ENCODE measurements around the gene C1QTNF9B. TPM values are rescaled to one million over a fixed set of nuclear protein-coding genes. Genes with fewer than 3 reads are reported as not detected.

The C1QTNF9B gene
- total RNA-seq, 6 donors from 2014 or later = not detected

DNA sequence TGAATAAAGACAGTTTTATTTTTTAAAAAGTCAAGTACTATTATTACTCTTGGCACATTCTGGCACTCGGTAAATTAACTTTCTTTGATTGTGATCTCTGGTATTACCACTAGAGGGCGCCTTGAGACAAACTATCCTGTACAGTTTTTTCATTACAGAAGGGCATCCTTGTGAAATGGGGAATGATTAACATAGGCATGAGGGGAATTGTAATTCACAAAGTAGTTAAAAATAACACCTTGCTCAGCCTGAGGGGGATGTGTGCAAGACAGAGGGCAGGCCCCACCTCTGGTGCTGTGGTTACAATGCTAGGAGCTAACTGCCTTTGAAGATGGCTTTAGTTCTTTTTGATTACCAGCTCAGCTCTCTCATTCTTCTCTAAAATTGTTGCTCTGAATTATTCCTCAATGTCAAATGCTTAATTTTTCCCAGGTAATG, 24.2 kb upstream of the C1QTNF9B start:
- ATAC-seq (ENCODE audit: low FRiP score in 2 of 2) (peak; percentile 71 to 84), DNase-seq (no peak)
- H3K4me1 ChIP-seq = peaks cover 2 to 13% (median 7%) of the 10 kb centered on the region in 4 donors
- no peaks in the 10 kb centered on the region for H3K27me3 ChIP-seq
- H3K9me3 ChIP-seq = no peaks in the 10 kb centered on the region
- no peaks in the 10 kb centered on the region for H3K36me3 ChIP-seq
- TF ChIP-seq, protein P1, sequence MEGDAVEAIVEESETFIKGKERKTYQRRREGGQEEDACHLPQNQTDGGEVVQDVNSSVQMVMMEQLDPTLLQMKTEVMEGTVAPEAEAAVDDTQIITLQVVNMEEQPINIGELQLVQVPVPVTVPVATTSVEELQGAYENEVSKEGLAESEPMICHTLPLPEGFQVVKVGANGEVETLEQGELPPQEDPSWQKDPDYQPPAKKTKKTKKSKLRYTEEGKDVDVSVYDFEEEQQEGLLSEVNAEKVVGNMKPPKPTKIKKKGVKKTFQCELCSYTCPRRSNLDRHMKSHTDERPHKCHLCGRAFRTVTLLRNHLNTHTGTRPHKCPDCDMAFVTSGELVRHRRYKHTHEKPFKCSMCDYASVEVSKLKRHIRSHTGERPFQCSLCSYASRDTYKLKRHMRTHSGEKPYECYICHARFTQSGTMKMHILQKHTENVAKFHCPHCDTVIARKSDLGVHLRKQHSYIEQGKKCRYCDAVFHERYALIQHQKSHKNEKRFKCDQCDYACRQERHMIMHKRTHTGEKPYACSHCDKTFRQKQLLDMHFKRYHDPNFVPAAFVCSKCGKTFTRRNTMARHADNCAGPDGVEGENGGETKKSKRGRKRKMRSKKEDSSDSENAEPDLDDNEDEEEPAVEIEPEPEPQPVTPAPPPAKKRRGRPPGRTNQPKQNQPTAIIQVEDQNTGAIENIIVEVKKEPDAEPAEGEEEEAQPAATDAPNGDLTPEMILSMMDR (IDR thresholded peaks at IDR 0.05) = peak; percentile 46 to 80 (median 68)
- no peak for TF ChIP-seq POLR2A (IDR thresholded peaks at IDR 0.05)
- no peak overlapping the region for H3K4me3 ChIP-seq
- 15 to 16% methylated on average over 2 of the region's 2 CpGs for WGBS, 2 donors
- no peak overlapping the region for H3K27ac ChIP-seq

DNA sequence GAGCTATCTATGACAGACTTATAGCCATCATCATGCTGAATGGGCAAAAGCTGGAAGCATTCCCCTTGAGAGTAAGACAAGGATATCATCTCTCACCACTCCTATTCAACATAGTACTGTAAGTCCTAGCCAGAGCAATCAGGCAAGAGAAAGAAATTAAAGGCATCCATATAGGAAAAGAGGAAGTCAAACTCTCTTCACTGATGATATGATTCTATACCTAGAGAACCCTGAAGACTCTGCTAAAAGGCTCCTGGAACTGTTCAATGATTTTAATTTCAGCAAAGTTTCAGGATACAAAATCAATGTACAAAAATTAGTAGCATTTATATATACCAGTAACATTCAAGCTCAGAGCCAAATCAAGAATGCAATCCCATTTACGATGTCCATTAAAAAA, 21.7 kb upstream of the C1QTNF9B start:
- H3K4me1 ChIP-seq = peaks cover 2 to 13% (median 7%) of the 10 kb centered on the region in 4 donors
- no peaks in the 10 kb centered on the region for H3K36me3 ChIP-seq
- TF ChIP-seq POLR2A (IDR thresholded peaks at IDR 0.05) (no peak), EP300 (IDR thresholded peaks at IDR 0.05) (no peak), POLR2AphosphoS5 (IDR thresholded peaks at IDR 0.05) (no peak)
- TF ChIP-seq, protein P1 (IDR thresholded peaks at IDR 0.05) = no peak
- no peak overlapping the region for H3K27ac ChIP-seq
- no peaks in the 10 kb centered on the region for H3K9me3 ChIP-seq
- H3K27me3 ChIP-seq = no peaks in the 10 kb centered on the region
- WGBS, 2 donors = 84 to 100% methylated on average over 1 of the region's 1 CpG
- ATAC-seq (ENCODE audit: low FRiP score in 2 of 2) (no peak), DNase-seq (no peak)
- H3K4me3 ChIP-seq = no peak overlapping the region

DNA sequence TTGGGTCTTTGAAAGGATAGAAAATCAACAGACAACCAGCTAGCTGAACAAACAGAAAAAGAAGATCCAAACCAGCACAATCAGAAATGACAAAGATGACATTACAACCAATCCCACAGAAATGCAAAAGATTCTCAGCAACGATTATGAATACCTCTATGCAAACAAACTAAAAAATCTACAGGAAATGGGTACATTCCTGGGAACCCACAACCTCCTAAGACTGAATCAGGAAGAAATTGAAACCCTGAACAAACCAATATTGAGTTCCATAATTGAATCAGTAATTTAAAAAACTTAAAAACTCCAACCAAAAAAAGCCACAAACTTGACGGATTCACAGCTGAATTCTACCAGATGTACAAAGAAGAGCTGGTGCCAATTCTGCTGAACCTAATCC, 20.9 kb upstream of the C1QTNF9B start:
- TF ChIP-seq EP300 (IDR thresholded peaks at IDR 0.05) = no peak
- TF ChIP-seq POLR2AphosphoS5 (IDR thresholded peaks at IDR 0.05) = no peak
- TF ChIP-seq, protein P1 (IDR thresholded peaks at IDR 0.05) = no peak
- no peak for TF ChIP-seq POLR2A (IDR thresholded peaks at IDR 0.05)
- peaks cover 2 to 13% (median 7%) of the 10 kb centered on the region in 4 donors for H3K4me1 ChIP-seq
- no peak for ATAC-seq (ENCODE audit: low FRiP score in 2 of 2)

DNA sequence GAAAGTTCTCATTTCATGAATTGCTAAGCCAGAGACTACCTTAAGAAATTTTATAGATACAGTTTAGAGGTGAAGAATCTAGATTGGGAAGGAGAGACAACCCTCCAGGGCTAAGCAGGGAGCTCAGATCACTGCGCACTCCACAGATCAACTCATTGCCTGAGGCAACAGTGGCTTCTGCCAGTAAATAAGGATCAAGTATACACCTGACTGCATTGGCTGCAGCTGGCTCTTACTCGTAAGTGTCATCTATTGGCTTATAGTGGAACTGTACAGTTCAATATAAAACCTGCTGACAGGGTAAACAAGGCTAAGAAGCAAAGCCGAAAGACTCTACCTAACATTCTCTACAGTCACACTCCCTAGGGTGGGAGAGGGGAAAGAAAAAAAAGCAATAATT, 18.0 kb upstream of the C1QTNF9B start:
- Histone ChIP-seq H3K9me3 (no peaks in the 10 kb centered on the region), H3K36me3 (no peaks in the 10 kb centered on the region), H3K4me3 (no peak overlapping the region), H3K27me3 (no peaks in the 10 kb centered on the region), H3K27ac (no peak overlapping the region), H3K4me1 (no peaks in the 10 kb centered on the region)
- 88 to 90% methylated on average over 3 of the region's 3 CpGs for WGBS, 2 donors
- DNase-seq (no peak), ATAC-seq (ENCODE audit: low FRiP score in 2 of 2) (no peak)
- TF ChIP-seq, protein P1 (IDR thresholded peaks at IDR 0.05) = no peak
- TF ChIP-seq EP300 (IDR thresholded peaks at IDR 0.05) = no peak
- no peak for TF ChIP-seq POLR2AphosphoS5 (IDR thresholded peaks at IDR 0.05)
- no peak for TF ChIP-seq POLR2A (IDR thresholded peaks at IDR 0.05)

More for the DNA sequence above, 20.9 kb upstream of the C1QTNF9B start:
- 71 to 78% methylated on average over 2 of the region's 2 CpGs for WGBS, 2 donors
- H3K9me3 ChIP-seq = no peaks in the 10 kb centered on the region
- no peak overlapping the region for H3K4me3 ChIP-seq
- no peaks in the 10 kb centered on the region for H3K36me3 ChIP-seq
- H3K27ac ChIP-seq = no peak overlapping the region
- DNase-seq = no peak
- no peaks in the 10 kb centered on the region for H3K27me3 ChIP-seq

DNA sequence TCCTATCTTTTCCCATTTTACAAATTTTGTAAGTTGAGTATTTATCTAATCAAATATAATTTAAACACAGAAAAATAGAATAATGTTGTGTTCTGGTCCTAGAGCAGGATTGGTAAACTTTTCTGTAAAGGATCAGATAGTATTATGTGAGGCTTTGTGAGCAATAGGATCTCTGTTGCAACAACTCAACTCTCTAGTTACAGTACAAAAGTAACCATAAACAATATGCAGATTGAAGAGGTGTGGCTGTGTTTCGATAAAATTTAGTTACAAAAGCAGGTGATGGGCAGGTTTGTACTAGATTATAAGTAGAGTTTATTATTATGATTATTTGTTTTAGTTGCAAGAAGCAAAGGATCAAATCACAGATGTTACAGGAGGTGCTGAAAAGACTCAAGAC, 15.2 kb upstream of the C1QTNF9B start:
- no peak for DNase-seq
- 71 to 81% methylated on average over 1 of the region's 1 CpG for WGBS, 2 donors
- no peak for ATAC-seq (ENCODE audit: low FRiP score in 2 of 2)
- Histone ChIP-seq H3K36me3 (no peaks in the 10 kb centered on the region), H3K27me3 (no peaks in the 10 kb centered on the region), H3K9me3 (no peaks in the 10 kb centered on the region), H3K4me3 (no peak overlapping the region), H3K4me1 (no peaks in the 10 kb centered on the region), H3K27ac (no peak overlapping the region)
- TF ChIP-seq POLR2AphosphoS5 (IDR thresholded peaks at IDR 0.05) (no peak), POLR2A (IDR thresholded peaks at IDR 0.05) (no peak), EP300 (IDR thresholded peaks at IDR 0.05) (no peak)
- TF ChIP-seq, protein P1 (IDR thresholded peaks at IDR 0.05) = no peak

All from upper lobe of left lung (tissue), 6 donors.